Inferior parietal cortex (tissue), 1 donor: Measurements from ENCODE around the gene CCDC87.
"Not testable (repeated sequence)": the region's sequence is repeated elsewhere in the genome, so short reads cannot be mapped to it uniquely, and the experiment has no call there.

ENCODE experiments used
- DNase-seq: peaks from one replicate; pipeline ENCODE4 v3.0.0-alpha.2; 2016; ENCODE audit errors: extremely low spot score

Gene CCDC87

GRCh38 chr11:66616379-66617154 is 23.7 kb upstream of the CCDC87 start, which contains the start of gene RBM14:
TSS of gene RBM14 (plus strand) at chr11:66616630. CDS start at chr11:66616721, 91 bp downstream.
- peak; percentile 98 for DNase-seq

GRCh38 chr11:66614073-66614472 is 21.2 kb upstream of the CCDC87 start:
- DNase-seq, result no peak

GRCh38 chr11:66612458-66612857 is 19.6 kb upstream of the CCDC87 start:
- no peak for DNase-seq

GRCh38 chr11:66609721-66610617 is 17.1 kb upstream of the CCDC87 start:
- no peak for DNase-seq

GRCh38 chr11:66607126-66607834 is 14.4 kb upstream of the CCDC87 start:
- peak; percentile 19 for DNase-seq

GRCh38 chr11:66606608-66607007 is 13.7 kb upstream of the CCDC87 start:
- not testable (repeated sequence) for DNase-seq

GRCh38 chr11:66604155-66604554 is 11.3 kb upstream of the CCDC87 start:
- no peak for DNase-seq

GRCh38 chr11:66603072-66603471 is 10.2 kb upstream of the CCDC87 start:
- no peak for DNase-seq

GRCh38 chr11:66600631-66601233 is 7.9 kb upstream of the CCDC87 start:
- DNase-seq, result no peak

GRCh38 chr11:66600219-66600618 is 7.4 kb upstream of the CCDC87 start:
- DNase-seq, result no peak

GRCh38 chr11:66598993-66599392 is 6.1 kb upstream of the CCDC87 start:
- DNase-seq, result no peak

- DNase-seq, result no peak
Observed at GRCh38 chr11:66595245-66595904, 2.5 kb upstream of the CCDC87 start.

GRCh38 chr11:66593650-66594049 is 787 bp upstream of the CCDC87 start:
- no peak for DNase-seq

GRCh38 chr11:66593303-66593635 is 406 bp upstream of the CCDC87 start:
- DNase-seq, result no peak

- DNase-seq, result no peak
Observed at GRCh38 chr11:66591175-66591574, 1.7 kb downstream of the CCDC87 start.

GRCh38 chr11:66589996-66590675 is 2.7 kb downstream of the CCDC87 start:
- no peak for DNase-seq

GRCh38 chr11:66589315-66589714 is 3.5 kb downstream of the CCDC87 start:
- DNase-seq, result not testable (repeated sequence)

- DNase-seq, result no peak
Observed at GRCh38 chr11:66586136-66586535, 6.7 kb downstream of the CCDC87 start.

GRCh38 chr11:66585447-66585846 is 7.4 kb downstream of the CCDC87 start:
- not testable (repeated sequence) for DNase-seq

- DNase-seq, result not testable (repeated sequence)
Observed at GRCh38 chr11:66582565-66583147, 10.2 kb downstream of the CCDC87 start.
